Measurements from ENCODE around the gene PRSS58. TPM values are rescaled to one million over a fixed set of nuclear protein-coding genes. Genes with fewer than 3 reads are reported as not detected.

The PRSS58 gene
- total RNA-seq, 1 experiment from 2014 or later: not detected

DNA sequence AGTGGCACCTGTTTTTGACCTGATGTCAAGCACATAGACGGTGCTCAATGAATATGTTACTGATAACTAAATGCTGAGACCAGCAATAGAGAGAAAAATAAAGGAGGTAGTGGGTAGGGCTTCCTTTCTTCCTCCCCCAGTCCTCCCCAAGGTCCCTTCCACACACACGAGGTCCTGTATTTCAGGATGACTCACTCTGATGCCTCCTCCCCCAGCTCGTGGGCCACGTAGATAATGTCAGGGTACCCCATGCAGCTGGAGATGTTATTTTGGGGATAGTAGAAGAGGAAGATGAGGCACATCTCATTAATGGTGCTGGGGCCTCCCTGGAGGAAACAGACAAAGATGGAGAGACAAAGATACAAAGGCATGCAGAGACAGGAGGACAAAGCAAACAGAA is 17.3 kb downstream of the PRSS58 start:
- in situ Hi-C loops (cut with HindIII; ENCODE audit: low pct_unique_long_range_greater_than_20kb, low sequenced_read_pairs): no loop called here
- DNase-seq (ENCODE audit: low read depth): no peak

DNA sequence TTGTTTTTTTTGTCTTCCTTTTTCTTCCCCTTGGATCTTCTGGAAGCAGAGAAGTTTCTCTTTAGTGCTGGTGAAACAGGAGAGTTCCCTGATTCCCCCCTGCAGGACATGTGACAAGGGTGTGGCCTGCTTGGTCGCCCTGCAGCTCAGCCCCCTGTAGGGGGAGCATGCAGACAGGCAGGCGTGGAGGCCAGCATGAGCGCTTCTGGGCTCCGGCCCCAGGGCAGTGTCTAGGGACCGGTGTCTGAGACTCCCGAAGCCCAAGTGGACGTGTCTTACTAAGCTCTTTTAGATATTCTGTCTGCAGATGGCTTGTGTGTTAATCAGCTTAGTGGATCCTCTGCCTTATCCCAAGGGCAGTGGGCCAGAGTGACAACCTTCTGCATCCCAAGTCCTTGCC is 26.1 kb downstream of the PRSS58 start:
- no peak for DNase-seq (ENCODE audit: low read depth)

DNA sequence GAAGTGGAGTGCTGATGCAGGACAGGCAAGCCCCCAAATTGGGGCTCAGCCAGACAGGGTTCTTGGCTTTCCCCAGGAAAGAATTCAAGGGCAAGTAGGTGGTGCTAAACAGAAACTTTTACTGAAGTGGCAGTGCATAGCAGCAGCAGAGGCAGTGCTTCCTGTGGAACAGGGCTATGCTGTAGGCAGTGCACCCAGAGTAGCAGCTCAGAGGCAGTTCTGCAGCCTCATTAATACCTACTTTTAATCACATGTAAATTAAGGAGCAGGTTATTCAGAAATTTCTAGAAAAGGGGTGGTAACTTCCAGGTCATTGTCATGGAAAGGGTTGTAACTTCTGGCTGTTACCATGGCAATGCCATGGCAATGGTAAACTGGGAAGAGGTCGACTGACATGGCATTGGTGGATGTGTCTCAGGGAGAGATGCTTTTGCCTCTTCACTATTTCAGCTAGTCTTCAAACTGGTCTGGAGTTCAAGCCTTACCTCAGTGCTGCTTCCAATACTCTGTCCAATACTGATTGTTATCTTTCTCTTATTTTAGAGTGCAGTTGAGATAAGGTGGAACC is 29.2 kb downstream of the PRSS58 start:
- DNase-seq (ENCODE audit: low read depth): no peak
- in situ Hi-C loops (cut with HindIII; ENCODE audit: low pct_unique_long_range_greater_than_20kb, low sequenced_read_pairs): no loop called here

More for the DNA sequence above, 26.1 kb downstream of the PRSS58 start:
- in situ Hi-C loops (cut with HindIII; ENCODE audit: low pct_unique_long_range_greater_than_20kb, low sequenced_read_pairs): no loop called here

Other genes starting within 250 kb of the PRSS58 start
- gene MGAM2, start 146.3 kb downstream of the PRSS58 start, total RNA-seq (2014; rRNA removed; shearing (Covaris generic); ENCODE audit: low replicate concordance): not detected in 2 replicates

Data from Caki2 (cell line).